Sigmoid colon (tissue), 7 donors: ENCODE results near the gene BPIFA1. TPM values are rescaled to one million over a fixed set of nuclear protein-coding genes. Genes with fewer than 3 reads are reported as not detected.

Source experiments
- DNase-seq: peaks from one replicate; pipeline ENCODE4 v3.0.0-alpha.2; 2019
- H3K27ac ChIP-seq, 4 donors: fragments of 200-600 bp; sonication (generic); one replicate each; pipeline ENCODE4 v1.5.1; 2016 to 2019; ENCODE audit warnings: mild to moderate bottlenecking in 1 of 4
- H3K27me3 ChIP-seq, 3 donors: fragments of 200-600 bp; sonication (generic); one replicate each; pipeline ENCODE4 v1.5.1; 2019; ENCODE audit warnings: mild to moderate bottlenecking in 1 of 3
- H3K36me3 ChIP-seq, 4 donors: fragments of 200-600 bp; sonication (generic); one replicate each; pipeline ENCODE4 v1.5.1; 2016 to 2019
- H3K4me1 ChIP-seq, 4 donors: fragments of 200-600 bp; sonication (generic); one replicate each; pipeline ENCODE4 v1.5.1; 2017 to 2019
- H3K4me3 ChIP-seq, 4 donors: fragments of 200-600 bp; sonication (generic); one replicate each; pipeline ENCODE4 v1.5.1; 2017 to 2019; ENCODE audit warnings: mild to moderate bottlenecking in 2 of 4, moderate library complexity in 1 of 4
- H3K9me3 ChIP-seq, 4 donors: fragments of 200-600 bp in 3 of 4; sonication (generic) in 3 of 4; one replicate each; pipeline versions ENCODE4 v1.5.1 to v1.6.1; 2013 to 2019
- EP300 ChIP-seq, 4 donors: sonication (generic); formaldehyde crosslinking; IDR thresholded peaks; one replicate each; pipeline ENCODE4 v1.6.1; 2017; ENCODE audit warnings: antibody characterized with exemption in 4 of 4
- POLR2A ChIP-seq, 2 donors: fragments of 450-650 bp; IDR thresholded peaks; one replicate each; pipeline ENCODE4 v1.6.1; 2016; ENCODE audit warnings: antibody characterized with exemption in 2 of 2, mild to moderate bottlenecking in 2 of 2, moderate library complexity in 2 of 2
- POLR2AphosphoS5 ChIP-seq, 4 donors: sonication (generic); formaldehyde crosslinking; IDR thresholded peaks; one replicate each; pipeline ENCODE4 v1.6.1; 2017; ENCODE audit warnings: antibody characterized with exemption in 4 of 4
- WGBS, 2 donors: extraction: QIAGEN DNeasy Blood & Tissue Kit; methylation state at CpG; one replicate each; pipeline ENCODE4 v1.1.7; 2013; 5-methylcytosine and 5-hydroxymethylcytosine counted together
- intact Hi-C: fragments of 100-400 bp; cut with DNase I; formaldehyde crosslinking; loops from one replicate; pipeline ENCODE4 v1.15.1; 2023
- polyA plus RNA-seq, 3 donors: library from polyadenylated mRNA; stranded (reverse); fragments of 200-250 nt; gene quantifications; one replicate each; pipeline ENCODE4 v1.2.3, GENCODE V29; 2013
- total RNA-seq, 4 donors: library from RNA; depleted of rRNA; stranded (reverse); fragments of >200 nt; gene quantifications; one replicate each; pipeline ENCODE4 v1.1.0, GENCODE V29; 2016
- TF ChIP-seq, protein P1 (sequence below), 4 experiments: fragments of 450-650 bp in 3 of 4; fragments of 200-600 bp in 1 of 4; IDR thresholded peaks; one replicate each; pipeline ENCODE4 v1.5.1; 2016 to 2019; ENCODE audit warnings: antibody characterized with exemption in 4 of 4, mild to moderate bottlenecking in 3 of 4, moderate library complexity in 2 of 4
- donor health status: healthy with polysubstance abuse.
- donor health status: Bipolar disorder and iron deficiency.
- donor health status: healthy.

Gene BPIFA1
- total and polyA plus RNA-seq, 7 donors: not detected

DNA sequence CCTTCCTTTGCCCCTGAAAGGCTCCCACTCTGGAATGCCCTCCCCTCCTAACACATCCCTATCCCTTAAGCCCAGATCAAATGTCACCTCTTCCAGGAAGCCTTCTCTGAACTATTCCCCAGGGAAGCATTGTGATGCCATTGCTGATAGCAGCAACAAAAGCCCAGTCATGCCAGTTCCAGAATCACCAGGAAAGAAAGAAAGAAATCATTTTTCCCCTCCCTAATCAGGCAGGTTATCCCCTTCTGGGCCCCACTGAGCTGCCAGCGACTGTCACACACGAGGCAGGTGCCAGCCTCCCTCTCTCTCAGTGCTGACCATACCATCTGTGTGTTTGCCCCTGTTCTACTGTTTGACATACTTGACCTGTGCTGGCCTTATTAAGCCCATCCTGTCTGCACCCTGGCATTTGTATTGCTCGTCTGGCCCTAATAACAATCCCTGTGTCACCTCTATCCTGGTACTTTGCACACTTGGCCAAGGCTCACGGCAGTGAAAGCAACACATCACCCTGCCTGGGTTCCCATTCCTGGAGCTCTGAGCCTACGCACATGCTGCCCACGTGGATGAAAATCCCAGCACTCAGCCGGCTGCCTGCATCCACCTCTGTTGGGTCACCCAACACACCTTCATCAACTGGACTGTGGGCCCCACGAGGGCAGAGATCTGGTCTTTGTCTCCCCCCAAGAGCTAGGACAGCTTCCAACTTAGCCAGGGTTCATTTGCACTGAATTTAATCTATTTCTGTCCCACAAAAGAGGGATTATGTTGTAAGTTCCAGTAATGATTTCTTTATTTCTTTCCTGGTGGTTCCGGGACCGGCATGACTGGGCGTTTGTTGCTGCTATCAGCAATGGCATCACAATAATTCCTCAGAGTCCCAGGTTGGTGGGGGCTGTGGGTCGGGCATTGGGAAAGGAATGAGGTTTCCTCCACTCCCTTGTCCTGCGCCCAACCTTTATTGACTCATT lies 42.0 kb downstream of the BPIFA1 start:
- peaks cover 0 to 12% (median 0%) of the 10 kb centered on the region in 3 donors for H3K27me3 ChIP-seq
- H3K36me3 ChIP-seq: no peaks in the 10 kb centered on the region

DNA sequence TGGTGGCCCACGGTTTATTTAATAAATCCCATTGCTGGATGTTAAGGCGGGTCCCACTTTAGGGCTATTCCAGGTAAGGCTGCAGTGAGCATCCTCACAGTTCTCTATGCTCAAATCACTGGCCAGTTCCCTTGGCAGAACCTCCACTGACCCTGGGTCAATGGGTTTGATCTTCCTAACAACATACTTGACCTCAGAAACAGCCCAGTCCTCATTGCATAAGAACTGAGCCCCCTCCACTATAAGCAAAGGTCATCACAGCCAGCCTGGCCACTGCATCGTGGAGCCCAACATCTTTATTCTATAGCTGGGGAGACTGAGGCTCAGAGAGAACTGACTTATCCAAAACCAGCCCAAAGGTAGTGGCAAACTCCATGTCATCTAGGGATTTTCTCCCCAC lies 42.9 kb downstream of the BPIFA1 start:
- 68 to 70% methylated on average over 3 of the region's 3 CpGs for WGBS, 2 donors
- Histone ChIP-seq H3K27ac (no peak overlapping the region), H3K4me3 (no peak overlapping the region), H3K36me3 (no peaks in the 10 kb centered on the region), H3K4me1 (no peaks in the 10 kb centered on the region), H3K27me3 (peaks cover 0 to 16% (median 0%) of the 10 kb centered on the region in 3 donors), H3K9me3 (no peaks in the 10 kb centered on the region)
- DNase-seq: no peak
- intact Hi-C loops: no loop called here
- no peak for TF ChIP-seq EP300 (IDR thresholded peaks at IDR 0.05)
- TF ChIP-seq, protein P1, sequence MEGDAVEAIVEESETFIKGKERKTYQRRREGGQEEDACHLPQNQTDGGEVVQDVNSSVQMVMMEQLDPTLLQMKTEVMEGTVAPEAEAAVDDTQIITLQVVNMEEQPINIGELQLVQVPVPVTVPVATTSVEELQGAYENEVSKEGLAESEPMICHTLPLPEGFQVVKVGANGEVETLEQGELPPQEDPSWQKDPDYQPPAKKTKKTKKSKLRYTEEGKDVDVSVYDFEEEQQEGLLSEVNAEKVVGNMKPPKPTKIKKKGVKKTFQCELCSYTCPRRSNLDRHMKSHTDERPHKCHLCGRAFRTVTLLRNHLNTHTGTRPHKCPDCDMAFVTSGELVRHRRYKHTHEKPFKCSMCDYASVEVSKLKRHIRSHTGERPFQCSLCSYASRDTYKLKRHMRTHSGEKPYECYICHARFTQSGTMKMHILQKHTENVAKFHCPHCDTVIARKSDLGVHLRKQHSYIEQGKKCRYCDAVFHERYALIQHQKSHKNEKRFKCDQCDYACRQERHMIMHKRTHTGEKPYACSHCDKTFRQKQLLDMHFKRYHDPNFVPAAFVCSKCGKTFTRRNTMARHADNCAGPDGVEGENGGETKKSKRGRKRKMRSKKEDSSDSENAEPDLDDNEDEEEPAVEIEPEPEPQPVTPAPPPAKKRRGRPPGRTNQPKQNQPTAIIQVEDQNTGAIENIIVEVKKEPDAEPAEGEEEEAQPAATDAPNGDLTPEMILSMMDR (IDR thresholded peaks at IDR 0.05): no peak
- no peak for TF ChIP-seq POLR2A (IDR thresholded peaks at IDR 0.05)
- TF ChIP-seq POLR2AphosphoS5 (IDR thresholded peaks at IDR 0.05): no peak

More for the DNA sequence above, 42.0 kb downstream of the BPIFA1 start:
- no peaks in the 10 kb centered on the region for H3K9me3 ChIP-seq
- H3K4me1 ChIP-seq: no peaks in the 10 kb centered on the region
- TF ChIP-seq, protein P1 (IDR thresholded peaks at IDR 0.05): no peak
- no peak for TF ChIP-seq POLR2A (IDR thresholded peaks at IDR 0.05)
- TF ChIP-seq POLR2AphosphoS5 (IDR thresholded peaks at IDR 0.05): no peak
- TF ChIP-seq EP300 (IDR thresholded peaks at IDR 0.05): no peak
- no peak for DNase-seq
- WGBS, 2 donors: 23 to 57% methylated on average over 13 of the region's 13 CpGs
- intact Hi-C loops: no loop called here
- no peak overlapping the region for H3K27ac ChIP-seq
- no peak overlapping the region for H3K4me3 ChIP-seq

DNA sequence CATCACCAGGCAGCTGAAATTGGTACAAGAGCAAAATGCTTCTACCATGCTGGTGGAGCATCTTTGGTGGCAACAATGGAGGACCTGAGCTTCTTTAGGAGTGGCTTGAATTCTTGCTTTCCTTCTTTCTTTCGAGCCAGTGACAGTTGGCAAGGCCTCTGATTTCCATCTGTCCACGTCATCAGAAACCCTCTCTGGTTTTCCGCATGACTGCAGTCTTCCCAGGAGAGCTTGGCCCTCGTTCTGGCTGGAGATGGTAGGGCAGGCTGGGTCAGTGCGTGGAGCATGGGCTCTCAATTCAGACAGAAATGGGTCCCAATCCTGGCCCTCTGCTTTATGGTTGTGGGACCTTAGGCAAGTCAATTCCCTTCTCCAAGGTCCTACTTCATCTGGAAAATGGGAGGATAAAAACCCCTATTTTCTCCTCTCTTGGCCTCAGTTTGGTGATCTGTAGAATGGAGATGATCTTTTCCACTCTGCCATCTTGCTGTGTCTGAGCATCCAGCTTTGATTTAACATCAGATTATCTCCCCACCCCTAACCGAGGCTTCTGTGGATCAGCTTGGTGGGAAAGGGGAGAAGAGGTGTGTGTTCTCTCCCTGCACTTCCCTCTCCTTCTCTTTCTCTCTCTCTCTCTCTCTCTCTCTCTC lies 43.6 kb downstream of the BPIFA1 start:
- Histone ChIP-seq H3K27me3 (peaks cover 0 to 19% (median 0%) of the 10 kb centered on the region in 3 donors), H3K4me1 (no peaks in the 10 kb centered on the region), H3K36me3 (no peaks in the 10 kb centered on the region), H3K4me3 (no peak overlapping the region), H3K9me3 (no peaks in the 10 kb centered on the region), H3K27ac (no peak overlapping the region)
- TF ChIP-seq POLR2A (IDR thresholded peaks at IDR 0.05) (no peak), POLR2AphosphoS5 (IDR thresholded peaks at IDR 0.05) (no peak), EP300 (IDR thresholded peaks at IDR 0.05) (no peak)
- TF ChIP-seq, protein P1 (IDR thresholded peaks at IDR 0.05): no peak
- 70 to 82% methylated on average over 6 of the region's 6 CpGs for WGBS, 2 donors
- no peak for DNase-seq
- intact Hi-C loops: no loop called here

DNA sequence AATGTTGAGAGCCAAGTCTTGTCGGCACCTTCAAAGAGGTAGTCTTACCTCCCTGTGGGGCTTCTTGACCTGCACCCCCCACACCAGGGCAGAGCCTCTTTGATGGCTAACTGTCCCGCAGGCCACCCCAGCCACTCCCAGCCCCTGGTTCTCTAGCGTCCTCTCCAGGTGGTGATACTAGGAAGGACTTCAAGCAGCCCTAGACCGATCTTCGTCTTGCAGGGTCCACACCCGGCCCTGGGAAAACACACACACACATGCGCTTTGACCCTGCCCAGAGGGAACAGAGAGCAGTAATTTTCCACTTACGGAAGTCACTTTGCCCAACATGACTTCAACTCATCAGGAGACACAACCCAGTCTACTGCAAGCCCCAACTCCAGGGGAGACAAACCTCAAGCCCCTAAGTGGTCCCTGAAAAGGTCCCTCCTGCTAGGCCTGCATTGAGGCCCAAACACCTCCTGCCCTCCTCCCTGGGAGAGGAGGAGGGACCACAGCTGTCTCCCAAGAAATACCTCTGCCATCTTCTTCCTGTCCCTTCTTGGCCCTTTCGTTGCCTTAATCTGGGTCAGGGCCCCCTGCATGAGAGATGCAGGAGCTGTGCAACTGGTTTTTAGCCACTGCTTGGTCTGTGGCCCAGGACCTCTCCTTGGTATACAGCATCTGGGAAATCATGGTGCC lies 44.3 kb downstream of the BPIFA1 start:
- Histone ChIP-seq H3K27ac (no peak overlapping the region), H3K36me3 (no peaks in the 10 kb centered on the region), H3K4me3 (no peak overlapping the region), H3K9me3 (no peaks in the 10 kb centered on the region), H3K27me3 (peaks cover 0 to 19% (median 0%) of the 10 kb centered on the region in 3 donors), H3K4me1 (no peaks in the 10 kb centered on the region)
- intact Hi-C loops: no loop called here
- 62 to 80% methylated on average over 9 of the region's 9 CpGs for WGBS, 2 donors
- DNase-seq: no peak
- TF ChIP-seq POLR2AphosphoS5 (IDR thresholded peaks at IDR 0.05): no peak
- TF ChIP-seq, protein P1 (IDR thresholded peaks at IDR 0.05): no peak
- TF ChIP-seq POLR2A (IDR thresholded peaks at IDR 0.05): no peak
- TF ChIP-seq EP300 (IDR thresholded peaks at IDR 0.05): no peak
